ENCODE data around the gene MDFI. TPM values are rescaled to one million over a fixed set of nuclear protein-coding genes. Genes with fewer than 3 reads are reported as not detected.

The MDFI gene
- total RNA-seq, 1 donor from 2014 or later, result 84.6 TPM

- TF ChIP-seq CTCF (IDR thresholded peaks at IDR 0.05; ENCODE audit: insufficient read depth, low read length, poor library complexity, severe bottlenecking), result peak; percentile 91
- H3K4me3 ChIP-seq (ENCODE audit: low read depth, low read length), result no peak overlapping the region
- H3K27me3 ChIP-seq (ENCODE audit: control insufficient read depth, insufficient read depth, low read length), result peaks cover 11% of the 10 kb centered on the region
- peak; percentile 74 for DNase-seq (ENCODE audit: low read depth)
- H3K36me3 ChIP-seq (ENCODE audit: control insufficient read depth, insufficient read depth, low read length), result no peaks in the 10 kb centered on the region
Observed at GRCh38 chr6:41682056-41682477, 43.8 kb downstream of the MDFI start.

- Histone ChIP-seq H3K27me3 (ENCODE audit: control insufficient read depth, insufficient read depth, low read length) (peaks cover 5% of the 10 kb centered on the region), H3K4me3 (ENCODE audit: low read depth, low read length) (peak overlapping the region; percentile 28), H3K36me3 (ENCODE audit: control insufficient read depth, insufficient read depth, low read length) (no peaks in the 10 kb centered on the region)
- DNase-seq (ENCODE audit: low read depth), result no peak
- TF ChIP-seq CTCF (IDR thresholded peaks at IDR 0.05; ENCODE audit: insufficient read depth, low read length, poor library complexity, severe bottlenecking), result no peak
Observed at GRCh38 chr6:41682497-41683272, 44.4 kb downstream of the MDFI start.

DNA sequence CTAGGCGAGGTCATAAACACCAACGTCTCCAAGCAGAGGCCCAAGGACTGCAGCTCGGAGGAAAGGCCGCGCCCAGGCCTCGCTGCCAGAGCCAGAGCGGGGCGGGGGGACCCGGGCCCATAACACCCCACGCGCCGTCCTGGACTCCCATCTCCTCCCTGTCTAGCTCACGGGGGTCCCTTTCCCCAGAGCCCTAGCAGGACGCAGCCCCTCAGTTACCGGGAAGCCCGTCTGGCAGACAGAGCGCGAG is 44.9 kb downstream of the MDFI start:
- Histone ChIP-seq H3K4me3 (ENCODE audit: low read depth, low read length) (peak overlapping the region; percentile 28), H3K36me3 (ENCODE audit: control insufficient read depth, insufficient read depth, low read length) (no peaks in the 10 kb centered on the region), H3K27me3 (ENCODE audit: control insufficient read depth, insufficient read depth, low read length) (peaks cover 3% of the 10 kb centered on the region)
- no peak for DNase-seq (ENCODE audit: low read depth)
- TF ChIP-seq CTCF (IDR thresholded peaks at IDR 0.05; ENCODE audit: insufficient read depth, low read length, poor library complexity, severe bottlenecking), result no peak

- TF ChIP-seq CTCF (IDR thresholded peaks at IDR 0.05; ENCODE audit: insufficient read depth, low read length, poor library complexity, severe bottlenecking), result peak; percentile 88
- Histone ChIP-seq H3K36me3 (ENCODE audit: control insufficient read depth, insufficient read depth, low read length) (no peaks in the 10 kb centered on the region), H3K27me3 (ENCODE audit: control insufficient read depth, insufficient read depth, low read length) (no peaks in the 10 kb centered on the region), H3K4me3 (ENCODE audit: low read depth, low read length) (peak overlapping the region; percentile 28)
- no peak for DNase-seq (ENCODE audit: low read depth)
Observed at GRCh38 chr6:41683523-41684310, 45.4 kb downstream of the MDFI start.

- DNase-seq (ENCODE audit: low read depth), result no peak
- Histone ChIP-seq H3K27me3 (ENCODE audit: control insufficient read depth, insufficient read depth, low read length) (no peaks in the 10 kb centered on the region), H3K4me3 (ENCODE audit: low read depth, low read length) (no peak overlapping the region), H3K36me3 (ENCODE audit: control insufficient read depth, insufficient read depth, low read length) (no peaks in the 10 kb centered on the region)
- TF ChIP-seq CTCF (IDR thresholded peaks at IDR 0.05; ENCODE audit: insufficient read depth, low read length, poor library complexity, severe bottlenecking), result no peak
Observed at GRCh38 chr6:41684311-41685180, 46.3 kb downstream of the MDFI start.

Measured in kidney epithelial cell (primary cell).